ENCODE results near the gene STX4.
A peak's percentile ranks its signal among the peaks of the same experiment; 100 is the strongest.

Gene STX4

GRCh38 chr16:30986129-30986991 is 47.0 kb upstream of the STX4 start:
- Mint-ChIP-seq H3K27ac (no peak overlapping the region), H3K4me3 (peak overlapping the region in 2 of 3 experiments; percentile 32 to 40), H3K36me3 (ENCODE audit: low read depth) (peaks cover 13% of the 10 kb centered on the region), H3K9me3 (no peaks in the 10 kb centered on the region), H3K4me1 (no peaks in the 10 kb centered on the region), H3K27me3 (ENCODE audit: low read depth) (no peaks in the 10 kb centered on the region)
- TF ChIP-seq, protein P1, sequence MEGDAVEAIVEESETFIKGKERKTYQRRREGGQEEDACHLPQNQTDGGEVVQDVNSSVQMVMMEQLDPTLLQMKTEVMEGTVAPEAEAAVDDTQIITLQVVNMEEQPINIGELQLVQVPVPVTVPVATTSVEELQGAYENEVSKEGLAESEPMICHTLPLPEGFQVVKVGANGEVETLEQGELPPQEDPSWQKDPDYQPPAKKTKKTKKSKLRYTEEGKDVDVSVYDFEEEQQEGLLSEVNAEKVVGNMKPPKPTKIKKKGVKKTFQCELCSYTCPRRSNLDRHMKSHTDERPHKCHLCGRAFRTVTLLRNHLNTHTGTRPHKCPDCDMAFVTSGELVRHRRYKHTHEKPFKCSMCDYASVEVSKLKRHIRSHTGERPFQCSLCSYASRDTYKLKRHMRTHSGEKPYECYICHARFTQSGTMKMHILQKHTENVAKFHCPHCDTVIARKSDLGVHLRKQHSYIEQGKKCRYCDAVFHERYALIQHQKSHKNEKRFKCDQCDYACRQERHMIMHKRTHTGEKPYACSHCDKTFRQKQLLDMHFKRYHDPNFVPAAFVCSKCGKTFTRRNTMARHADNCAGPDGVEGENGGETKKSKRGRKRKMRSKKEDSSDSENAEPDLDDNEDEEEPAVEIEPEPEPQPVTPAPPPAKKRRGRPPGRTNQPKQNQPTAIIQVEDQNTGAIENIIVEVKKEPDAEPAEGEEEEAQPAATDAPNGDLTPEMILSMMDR (IDR thresholded peaks at IDR 0.05; ENCODE audit: unreplicated experiment in 3 of 3): no peak

DNA sequence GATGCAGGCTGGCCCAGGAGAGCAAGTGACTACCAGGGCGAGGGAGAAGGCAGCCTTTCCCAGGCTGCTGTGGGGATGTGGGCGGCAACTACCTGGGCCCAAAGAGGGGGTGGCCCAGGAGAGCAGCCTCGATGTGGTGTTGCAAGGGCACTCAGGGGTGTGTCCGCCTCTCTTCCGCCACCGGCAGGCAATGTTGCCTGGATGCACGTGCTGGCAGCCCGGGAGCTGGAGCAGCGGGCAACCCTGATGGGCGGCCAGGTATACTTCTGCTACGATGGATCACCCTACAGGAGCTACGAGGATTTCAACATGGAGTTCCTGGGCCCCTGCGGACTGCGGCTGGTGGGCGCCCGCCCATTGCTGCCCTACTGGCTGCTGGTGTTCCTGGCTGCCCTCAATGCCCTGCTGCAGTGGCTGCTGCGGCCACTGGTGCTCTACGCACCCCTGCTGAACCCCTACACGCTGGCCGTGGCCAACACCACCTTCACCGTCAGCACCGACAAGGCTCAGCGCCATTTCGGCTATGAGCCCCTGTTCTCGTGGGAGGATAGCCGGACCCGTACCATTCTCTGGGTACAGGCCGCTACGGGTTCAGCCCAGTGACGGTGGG is 45.7 kb upstream of the STX4 start:
- H3K4me1 Mint-ChIP-seq: no peaks in the 10 kb centered on the region
- TF ChIP-seq, protein P1 (IDR thresholded peaks at IDR 0.05; ENCODE audit: unreplicated experiment in 3 of 3): no peak
- H3K4me3 Mint-ChIP-seq: no peak overlapping the region
- H3K9me3 Mint-ChIP-seq: no peaks in the 10 kb centered on the region
- H3K36me3 Mint-ChIP-seq (ENCODE audit: low read depth): peaks cover 8% of the 10 kb centered on the region
- H3K27ac Mint-ChIP-seq: no peak overlapping the region
- H3K27me3 Mint-ChIP-seq (ENCODE audit: low read depth): no peaks in the 10 kb centered on the region

DNA sequence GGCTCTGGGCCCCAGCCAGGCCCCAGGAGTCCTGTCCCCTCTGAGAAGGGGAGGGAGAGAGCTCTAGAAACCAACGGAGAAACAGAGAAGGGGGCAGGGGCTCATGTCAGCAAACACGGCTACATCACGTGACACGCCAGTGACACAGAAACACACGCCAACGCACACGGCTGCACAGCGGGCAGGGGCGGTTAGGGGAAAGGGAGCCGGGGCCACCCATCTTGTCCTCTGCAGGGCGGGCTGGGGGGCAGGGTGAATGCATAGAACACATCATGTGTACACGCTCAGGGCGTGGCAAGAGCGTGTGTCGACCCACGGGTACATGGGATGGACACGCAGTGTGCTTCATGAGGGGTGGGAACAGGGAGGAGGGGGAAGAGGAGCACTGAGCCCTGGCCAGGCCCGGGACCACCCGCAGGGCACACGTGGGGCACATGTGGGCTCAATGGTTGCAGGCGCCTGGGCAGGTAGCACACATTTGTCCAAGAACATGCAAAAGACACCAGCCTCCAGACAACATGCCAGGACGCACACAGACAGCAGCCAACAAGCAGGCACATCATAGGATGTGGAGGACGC is 43.8 kb upstream of the STX4 start:
- no peaks in the 10 kb centered on the region for H3K27me3 Mint-ChIP-seq (ENCODE audit: low read depth)
- TF ChIP-seq, protein P1 (IDR thresholded peaks at IDR 0.05; ENCODE audit: unreplicated experiment in 3 of 3): no peak
- H3K4me3 Mint-ChIP-seq: no peak overlapping the region
- no peak overlapping the region for H3K27ac Mint-ChIP-seq
- H3K36me3 Mint-ChIP-seq (ENCODE audit: low read depth): no peaks in the 10 kb centered on the region
- no peaks in the 10 kb centered on the region for H3K4me1 Mint-ChIP-seq
- H3K9me3 Mint-ChIP-seq: no peaks in the 10 kb centered on the region

GRCh38 chr16:30990105-30990504 is 43.3 kb upstream of the STX4 start:
- Mint-ChIP-seq H3K27me3 (ENCODE audit: low read depth) (no peaks in the 10 kb centered on the region), H3K27ac (no peak overlapping the region), H3K4me3 (no peak overlapping the region), H3K4me1 (no peaks in the 10 kb centered on the region), H3K9me3 (no peaks in the 10 kb centered on the region), H3K36me3 (ENCODE audit: low read depth) (no peaks in the 10 kb centered on the region)
- TF ChIP-seq, protein P1 (IDR thresholded peaks at IDR 0.05; ENCODE audit: unreplicated experiment in 3 of 3): no peak

GRCh38 chr16:30991052-30991451 is 42.3 kb upstream of the STX4 start:
- H3K9me3 Mint-ChIP-seq: no peaks in the 10 kb centered on the region
- peaks cover under 1% of the 10 kb centered on the region for H3K4me1 Mint-ChIP-seq
- TF ChIP-seq, protein P1 (IDR thresholded peaks at IDR 0.05; ENCODE audit: unreplicated experiment in 3 of 3): no peak
- peaks cover under 1% of the 10 kb centered on the region for H3K27me3 Mint-ChIP-seq (ENCODE audit: low read depth)
- H3K4me3 Mint-ChIP-seq: no peak overlapping the region
- H3K36me3 Mint-ChIP-seq (ENCODE audit: low read depth): no peaks in the 10 kb centered on the region
- H3K27ac Mint-ChIP-seq: no peak overlapping the region
